HG02610 (cell line): ENCODE measurements around the gene LDHAL6A.
"Not testable (repeated sequence)": the region's sequence is repeated elsewhere in the genome, so short reads cannot be mapped to it uniquely, and the experiment has no call there.

Experiments used
- ATAC-seq: cut with Tn5 transposase; IDR thresholded peaks from one replicate; pipeline ENCODE4 v1.9.1; 2021; ENCODE audit warnings: mild to moderate bottlenecking, moderate library complexity; ENCODE audit not compliant: unreplicated experiment

Gene LDHAL6A

DNA sequence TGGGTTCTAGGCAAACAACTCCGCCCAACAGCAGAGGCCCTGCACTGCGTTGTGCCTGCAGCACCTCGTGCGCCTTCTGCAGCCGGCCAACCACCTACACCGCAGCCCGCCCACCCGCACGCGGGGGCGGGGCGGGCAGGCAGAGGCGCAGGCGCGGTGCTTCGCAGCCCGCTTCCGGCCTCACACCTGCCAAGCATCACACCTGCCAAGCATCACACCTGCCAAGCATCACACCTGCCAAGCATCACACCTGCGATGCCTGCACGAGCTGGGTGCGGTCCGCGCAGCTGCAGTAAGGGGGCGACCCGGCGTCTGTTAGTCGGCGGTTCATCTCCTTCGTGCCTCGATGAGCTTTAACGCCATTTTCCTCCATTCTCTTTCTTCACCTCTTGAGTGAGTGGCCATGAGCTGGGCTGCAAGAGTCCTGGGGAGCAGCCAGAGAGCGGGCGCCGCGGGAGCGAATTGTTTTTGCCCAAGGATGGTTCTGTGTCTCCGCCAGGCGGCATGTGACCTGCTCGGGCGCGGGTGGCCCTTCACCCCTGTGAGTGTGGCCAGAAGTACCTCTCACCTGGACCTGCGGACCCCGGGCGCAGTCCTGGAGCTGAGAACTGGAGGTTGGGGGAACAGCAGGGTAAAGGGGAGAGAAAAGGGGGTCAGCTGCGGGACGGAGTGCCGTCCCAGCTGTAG, at the start of gene LDHAL6A:
Gene LDHAL6A (plus strand): TSS at position 171 of the 687 bp plus-strand sequence. CDS start 825 bp downstream, outside the sequence.
- no peak for ATAC-seq

DNA sequence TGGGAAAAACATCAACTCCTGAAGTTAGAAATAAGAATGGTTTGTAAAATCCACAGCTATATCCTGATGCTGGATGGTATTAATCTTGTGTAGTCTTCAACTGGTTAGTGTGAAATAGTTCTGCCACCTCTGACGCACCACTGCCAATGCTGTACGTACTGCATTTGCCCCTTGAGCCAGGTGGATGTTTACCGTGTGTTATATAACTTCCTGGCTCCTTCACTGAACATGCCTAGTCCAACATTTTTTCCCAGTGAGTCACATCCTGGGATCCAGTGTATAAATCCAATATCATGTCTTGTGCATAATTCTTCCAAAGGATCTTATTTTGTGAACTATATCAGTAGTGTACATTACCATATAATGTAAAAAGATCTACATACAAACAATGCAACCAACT, 48.3 kb upstream of the LDHAL6A start:
- not testable (repeated sequence) for ATAC-seq

DNA sequence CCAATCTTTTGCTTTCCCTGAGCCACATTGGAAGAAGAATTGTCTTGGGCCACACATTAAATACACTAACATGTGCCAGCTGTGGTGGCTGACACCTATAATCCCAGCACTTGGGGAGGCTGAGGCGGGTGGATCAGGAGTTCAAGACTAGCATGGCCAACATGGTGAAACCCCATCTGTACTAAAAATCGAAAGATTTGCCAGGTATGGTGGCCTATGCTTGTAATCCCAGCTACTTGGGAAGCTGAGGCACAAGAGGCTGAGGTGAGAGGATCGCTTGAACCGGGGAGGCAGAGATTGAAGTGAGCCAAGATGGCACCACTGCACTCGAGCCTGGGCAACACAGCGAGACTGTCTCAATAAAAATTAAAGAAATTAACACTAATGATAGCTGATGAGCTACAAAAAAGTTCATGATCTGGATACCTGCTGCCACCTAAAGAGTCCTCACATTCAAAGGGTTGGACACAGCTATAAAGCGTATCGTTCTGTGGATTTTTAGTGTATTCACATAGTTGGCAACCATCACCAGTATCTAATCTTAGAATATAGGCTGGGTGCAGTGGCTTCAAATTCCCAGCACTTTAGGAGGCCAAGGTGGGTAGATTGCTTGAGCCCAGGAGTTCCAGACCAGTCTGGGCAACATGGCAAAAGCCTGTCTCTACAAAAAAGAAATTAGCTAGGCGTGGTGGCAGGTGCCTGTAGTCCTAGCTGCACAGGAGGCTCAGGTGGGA, 46.9 kb upstream of the LDHAL6A start:
- no peak for ATAC-seq

DNA sequence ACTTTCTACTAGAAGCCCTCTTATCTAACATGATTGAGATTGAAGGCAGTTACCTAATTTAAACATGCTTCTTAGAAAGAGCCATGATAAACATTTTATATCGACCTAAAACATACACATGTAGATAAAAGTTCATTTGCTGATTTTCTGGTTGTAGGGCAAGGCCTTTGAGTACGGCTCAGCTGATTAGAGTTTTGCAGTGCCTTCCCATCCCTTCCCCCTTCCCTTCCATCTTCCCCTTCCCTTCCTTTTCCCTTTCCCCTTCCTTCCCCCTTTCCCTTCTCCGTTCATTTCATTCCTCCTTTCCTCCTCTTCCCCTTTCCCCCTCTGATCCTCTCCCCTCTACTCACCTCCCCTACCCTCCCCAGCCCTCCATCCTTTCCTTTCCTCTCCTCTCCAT, 39.2 kb upstream of the LDHAL6A start:
- no peak for ATAC-seq

DNA sequence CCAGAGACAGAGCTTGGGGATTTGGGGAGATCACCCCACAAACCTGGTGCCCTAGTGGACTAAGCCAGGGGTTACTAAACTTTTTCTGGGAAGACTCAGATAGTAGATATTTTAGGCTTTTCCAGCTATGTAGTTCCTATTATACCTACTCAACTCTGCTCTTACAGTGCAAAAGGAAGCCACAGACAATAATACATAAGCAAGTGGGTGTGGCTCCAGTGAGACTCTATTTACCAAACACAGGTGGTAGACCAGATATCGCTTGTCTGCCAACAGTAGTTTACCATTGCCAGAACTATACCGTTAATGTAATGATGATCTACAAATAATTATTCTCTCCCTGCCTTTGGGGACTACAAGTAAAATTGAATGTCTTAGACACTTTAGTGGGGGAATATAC, 36.6 kb upstream of the LDHAL6A start:
- ATAC-seq: no peak

DNA sequence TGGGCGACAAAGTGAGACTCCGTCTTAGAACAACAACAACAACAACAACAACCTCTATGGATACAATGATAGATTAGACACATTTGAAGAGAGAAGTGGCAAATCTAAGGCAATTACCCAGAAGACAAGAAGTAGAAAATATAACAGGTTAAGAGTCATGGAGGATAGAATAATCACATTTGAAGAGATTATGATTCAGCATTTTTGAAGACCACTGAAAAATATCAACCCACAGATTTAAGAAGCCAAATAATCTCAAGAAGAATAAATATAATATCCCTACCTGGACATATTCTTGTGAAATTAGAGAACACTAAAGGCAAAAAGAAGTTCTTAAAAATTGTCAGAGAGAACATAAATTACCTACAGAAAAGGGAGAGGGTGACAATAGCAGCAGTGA, 35.6 kb upstream of the LDHAL6A start:
- ATAC-seq: no peak

DNA sequence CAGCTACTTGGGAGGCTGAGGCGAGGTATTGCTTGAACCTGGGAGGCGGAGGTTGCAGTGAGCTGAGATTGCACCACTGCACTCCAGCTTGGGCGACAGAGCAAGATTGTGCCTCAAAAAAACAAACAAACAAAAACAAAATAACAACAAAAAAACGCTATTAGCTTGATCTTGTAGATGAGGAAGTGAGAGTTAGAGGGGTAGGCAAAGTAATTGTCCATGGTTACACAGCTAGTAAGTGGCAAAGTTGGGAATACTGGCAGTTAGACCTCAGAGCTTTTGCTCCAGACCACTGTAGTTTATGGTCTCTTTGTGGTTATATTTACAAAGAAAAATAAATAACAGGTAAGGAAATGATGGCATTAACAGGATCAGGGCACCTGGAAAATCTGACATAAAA, 28.4 kb upstream of the LDHAL6A start:
- no peak for ATAC-seq

DNA sequence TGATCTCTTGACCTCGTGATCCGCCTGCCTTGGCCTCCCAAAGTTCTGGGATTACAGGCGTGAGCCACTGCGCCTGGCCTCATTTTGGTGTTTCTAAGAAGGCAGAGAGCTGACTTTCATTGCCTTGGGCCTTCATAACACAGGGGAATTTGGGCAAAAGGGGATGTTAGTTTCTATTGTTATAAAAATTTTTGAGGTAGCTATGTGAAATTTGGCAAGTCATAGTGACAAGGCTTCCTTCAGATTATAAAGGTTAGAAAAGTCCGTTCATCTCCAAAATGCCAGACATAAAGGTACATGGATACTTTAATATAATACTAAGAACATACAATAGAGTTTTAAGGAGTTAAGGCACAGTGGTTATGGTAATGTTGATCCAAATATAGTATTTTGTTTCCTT, 26.3 kb upstream of the LDHAL6A start:
- ATAC-seq: no peak

DNA sequence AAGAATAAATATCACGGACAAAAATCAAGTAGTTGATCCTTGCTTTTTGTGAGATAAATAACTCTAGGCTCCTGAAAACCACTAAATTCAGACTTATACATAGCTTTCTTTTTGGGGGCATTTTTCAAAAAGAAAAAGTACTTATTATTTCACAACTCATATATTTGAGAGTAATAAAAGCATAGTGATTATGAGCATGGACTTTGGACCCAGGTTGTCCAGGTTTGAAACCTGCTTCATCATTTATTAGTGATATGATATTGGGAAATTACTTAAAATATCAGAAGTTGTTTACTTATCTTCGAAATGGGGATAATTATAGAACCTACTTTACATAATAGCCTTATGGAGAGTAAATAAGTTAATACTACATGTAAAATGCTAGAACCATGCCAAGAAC, 17.0 kb upstream of the LDHAL6A start:
- ATAC-seq: no peak

DNA sequence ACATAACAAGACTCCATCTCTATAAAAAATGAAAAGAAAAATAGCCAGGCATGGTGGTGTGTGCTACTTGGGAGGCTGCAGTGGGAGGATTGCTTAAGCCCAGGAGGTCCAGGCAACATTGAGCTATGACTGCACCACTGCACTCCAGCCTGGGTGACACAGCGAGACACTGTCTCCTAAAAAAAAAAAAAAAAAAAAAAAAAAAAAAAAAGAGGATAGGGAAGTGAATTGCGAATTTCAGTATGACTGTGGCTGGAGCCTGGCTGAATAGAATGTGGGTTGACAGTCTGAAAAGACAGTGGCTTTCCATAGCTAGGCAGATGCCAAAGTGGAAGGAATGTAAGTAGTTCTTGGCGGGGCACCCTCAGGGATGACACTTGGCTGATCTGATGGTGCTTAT, 6.4 kb upstream of the LDHAL6A start:
- ATAC-seq: no peak

DNA sequence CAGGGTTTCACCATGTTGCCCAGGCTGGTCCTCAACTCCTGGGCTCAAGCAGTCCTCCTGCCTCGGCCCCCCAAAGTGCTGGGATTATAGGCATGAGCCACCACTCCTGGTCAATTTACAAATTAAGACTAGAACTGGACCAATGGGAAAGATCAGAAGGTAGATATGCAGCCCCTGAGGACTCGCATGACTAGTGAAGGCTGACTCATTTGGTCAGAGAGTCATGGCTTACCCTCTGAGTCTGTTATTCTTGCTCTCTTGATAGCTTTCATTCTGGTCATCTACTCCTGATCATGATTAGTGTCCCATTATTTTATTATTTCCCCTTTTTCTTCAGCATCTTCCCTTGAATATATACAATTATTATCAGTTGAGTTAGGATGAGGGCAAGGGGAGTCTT, 2.7 kb upstream of the LDHAL6A start:
- no peak for ATAC-seq

DNA sequence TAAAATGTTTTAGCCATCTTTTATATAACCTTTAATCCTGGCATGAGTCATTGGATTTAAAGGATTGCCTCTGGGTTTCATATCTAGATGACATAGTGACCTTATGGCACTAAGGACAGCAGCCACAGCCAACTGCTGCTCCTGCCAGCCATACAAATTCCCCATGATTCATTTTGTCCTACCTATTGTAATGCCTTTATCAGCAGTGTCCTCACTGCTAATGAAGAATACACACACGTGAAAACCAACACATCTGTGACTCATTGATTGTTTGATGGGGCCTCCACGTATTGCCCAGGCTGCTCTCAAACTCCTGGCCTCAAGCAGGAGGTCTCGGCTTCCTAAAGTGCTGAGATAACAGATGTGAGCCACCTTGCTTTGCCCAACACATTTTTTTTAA, 1.8 kb downstream of the LDHAL6A start:
- no peak for ATAC-seq

DNA sequence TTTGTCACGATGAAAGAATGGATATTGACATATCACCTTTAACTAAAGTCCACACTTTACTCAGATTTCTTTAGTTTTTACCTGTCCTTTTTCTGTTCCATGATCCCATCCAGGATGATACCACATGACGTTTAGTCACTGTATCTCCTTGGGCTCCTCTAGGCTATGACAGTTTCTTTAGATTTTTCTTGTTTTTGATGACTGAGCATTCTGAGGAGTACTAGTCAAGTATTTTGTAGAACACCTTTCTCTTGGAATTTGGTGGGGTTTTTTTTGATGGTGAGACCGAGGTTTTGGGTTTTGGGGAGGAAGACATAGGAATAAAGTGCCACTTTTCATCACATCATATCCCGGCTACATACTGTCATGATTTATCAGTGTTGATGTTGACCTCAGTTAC, 4.0 kb downstream of the LDHAL6A start:
- ATAC-seq: no peak

DNA sequence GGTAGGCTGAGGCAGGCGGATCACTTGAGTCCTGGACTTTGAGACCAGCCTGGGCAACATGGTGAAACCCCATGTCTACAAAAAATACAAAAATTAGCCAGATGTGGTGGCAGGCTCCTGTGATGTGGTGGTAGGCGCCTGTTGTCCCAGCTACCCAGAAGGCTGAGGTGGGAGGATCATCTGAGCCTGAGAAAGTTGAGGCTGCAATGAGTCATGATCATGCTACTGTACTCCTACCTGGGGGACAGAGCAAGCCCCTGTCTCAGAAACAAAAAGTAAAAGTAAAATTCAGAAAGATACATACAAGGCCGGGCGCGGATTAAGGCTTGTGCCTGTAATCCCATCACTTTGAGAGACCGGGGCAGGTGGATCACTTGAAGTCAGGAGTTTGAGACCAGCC, 6.3 kb downstream of the LDHAL6A start:
- ATAC-seq: no peak

DNA sequence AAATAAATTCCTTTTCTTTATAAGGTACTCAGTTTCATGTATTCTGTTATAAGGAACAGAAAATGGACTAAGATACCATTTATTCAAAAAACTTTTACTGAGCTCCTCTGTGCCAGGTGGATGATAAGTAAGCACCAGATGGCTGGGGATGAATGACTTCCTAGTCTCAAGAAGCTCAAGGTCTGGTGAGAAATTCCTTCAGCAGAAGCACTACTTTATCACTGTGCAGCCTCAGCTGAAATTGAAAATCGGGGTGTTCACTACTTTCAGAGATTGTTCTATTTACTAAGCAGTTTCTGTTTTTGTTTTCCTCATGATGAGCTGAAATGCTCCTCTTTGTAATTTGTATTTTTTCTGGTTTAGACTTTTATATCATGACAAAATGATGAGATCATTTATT, 7.8 kb downstream of the LDHAL6A start:
- no peak for ATAC-seq

DNA sequence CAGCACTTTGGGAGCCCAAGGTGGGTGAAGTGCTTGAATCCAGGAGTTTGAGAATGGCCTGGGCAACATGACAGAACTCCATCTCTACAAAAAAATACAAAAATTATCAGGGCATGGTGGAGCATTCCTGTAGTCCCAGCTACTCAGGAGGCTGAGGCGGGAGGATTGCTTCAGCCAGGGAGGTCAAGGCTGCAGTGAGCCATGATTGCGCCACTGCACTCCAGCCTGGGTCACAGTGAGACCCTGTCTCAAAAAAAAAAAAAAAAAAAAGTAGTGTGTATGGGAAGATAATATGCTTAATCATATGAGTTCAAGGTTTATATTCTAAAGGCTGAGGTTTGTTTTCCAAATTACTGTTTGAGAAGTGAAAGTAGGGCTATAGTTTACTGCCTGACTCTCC, 10.7 kb downstream of the LDHAL6A start:
- ATAC-seq: no peak

DNA sequence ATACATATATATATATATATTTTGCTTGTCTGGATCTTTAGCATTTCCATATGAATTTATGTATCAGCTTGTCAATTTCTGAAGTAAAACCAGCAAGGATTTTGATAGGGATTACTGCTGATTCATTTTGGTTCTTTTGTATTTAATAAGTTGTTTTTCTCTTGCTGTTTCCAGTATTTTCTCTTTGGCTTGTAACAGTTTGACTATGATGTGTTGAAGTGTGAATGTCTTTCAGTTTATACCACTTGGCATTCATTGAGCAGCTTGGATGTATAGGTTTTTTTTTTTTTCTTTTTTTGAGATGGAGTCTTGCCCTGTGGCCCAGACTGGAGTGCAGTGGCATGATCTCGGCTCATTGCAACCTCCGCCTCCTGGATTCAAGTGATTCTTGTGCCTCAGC, 12.4 kb downstream of the LDHAL6A start:
- no peak for ATAC-seq

DNA sequence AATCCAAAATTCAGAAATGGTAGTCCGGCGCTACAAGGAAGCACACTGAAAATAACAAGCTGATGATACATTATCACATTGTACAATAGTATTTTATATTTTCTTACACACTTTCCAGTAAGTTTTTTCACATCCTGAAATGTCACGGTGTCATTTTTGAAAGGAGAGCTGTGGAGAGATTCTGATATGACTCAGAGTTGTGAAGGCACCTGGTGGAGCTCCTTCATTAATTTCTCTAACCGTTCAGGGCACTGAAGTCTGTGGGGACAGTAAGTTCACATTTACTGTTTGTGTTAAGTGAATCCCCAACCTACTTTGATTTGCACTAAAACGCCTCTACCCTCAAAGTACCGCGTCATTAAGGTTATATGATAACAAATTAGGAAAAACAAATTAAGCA, 13.3 kb downstream of the LDHAL6A start:
- ATAC-seq: no peak

DNA sequence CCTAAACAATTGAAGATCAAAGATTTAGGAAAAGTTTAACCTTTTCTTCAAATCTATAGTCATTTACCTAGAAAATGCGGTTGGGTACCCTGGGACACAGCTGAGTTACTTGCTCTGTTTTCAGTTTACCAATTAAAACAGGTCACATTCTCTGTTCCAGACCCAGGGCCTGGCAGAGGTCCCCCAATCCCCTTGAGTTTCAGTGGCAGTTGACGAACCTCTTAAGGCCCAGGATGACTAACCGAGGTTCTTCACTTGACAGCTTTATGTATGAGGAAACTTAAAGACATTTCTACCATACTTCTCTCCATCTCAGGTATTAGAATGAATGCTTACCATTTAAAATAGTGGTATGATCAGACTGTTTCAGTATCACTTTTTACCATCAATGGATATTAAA, 16.3 kb downstream of the LDHAL6A start:
- ATAC-seq: no peak

DNA sequence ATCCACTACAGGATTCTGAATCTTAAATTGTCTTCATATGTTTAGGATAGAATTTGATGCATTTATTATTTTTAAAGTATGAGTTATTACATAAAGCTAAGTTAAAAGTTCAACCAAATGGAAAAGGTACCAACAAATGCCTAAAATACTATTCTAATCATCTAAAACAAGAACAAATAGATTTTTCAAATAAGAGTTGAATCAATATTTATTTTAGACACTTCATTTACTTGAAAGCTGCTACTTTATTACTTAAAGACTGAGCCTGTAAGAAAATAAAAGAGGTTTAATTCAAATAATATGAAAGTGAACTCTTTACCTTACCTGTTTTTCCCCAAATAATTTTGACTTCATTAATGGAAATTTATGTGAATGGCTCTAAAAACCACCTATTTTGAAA, 16.9 kb downstream of the LDHAL6A start:
- no peak for ATAC-seq

DNA sequence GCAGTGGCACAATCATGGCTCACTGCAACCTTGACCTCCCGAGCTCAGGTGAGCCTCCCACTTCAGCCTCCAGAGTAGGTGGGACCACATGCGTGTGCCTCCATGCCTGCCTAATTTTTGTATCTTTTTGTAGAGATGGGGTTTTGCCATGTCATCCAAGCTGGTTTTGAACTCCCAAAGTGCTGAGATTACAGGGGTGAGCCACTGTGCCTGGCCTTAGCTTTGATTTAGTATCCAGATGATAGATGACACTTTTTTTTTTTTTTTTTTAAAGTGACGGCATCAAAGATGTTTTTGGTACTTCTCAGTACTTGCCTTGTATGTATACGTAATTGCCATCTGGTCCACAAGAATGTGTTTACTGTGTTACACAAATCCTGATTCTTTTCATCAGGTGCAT, 23.4 kb downstream of the LDHAL6A start:
- ATAC-seq: no peak

DNA sequence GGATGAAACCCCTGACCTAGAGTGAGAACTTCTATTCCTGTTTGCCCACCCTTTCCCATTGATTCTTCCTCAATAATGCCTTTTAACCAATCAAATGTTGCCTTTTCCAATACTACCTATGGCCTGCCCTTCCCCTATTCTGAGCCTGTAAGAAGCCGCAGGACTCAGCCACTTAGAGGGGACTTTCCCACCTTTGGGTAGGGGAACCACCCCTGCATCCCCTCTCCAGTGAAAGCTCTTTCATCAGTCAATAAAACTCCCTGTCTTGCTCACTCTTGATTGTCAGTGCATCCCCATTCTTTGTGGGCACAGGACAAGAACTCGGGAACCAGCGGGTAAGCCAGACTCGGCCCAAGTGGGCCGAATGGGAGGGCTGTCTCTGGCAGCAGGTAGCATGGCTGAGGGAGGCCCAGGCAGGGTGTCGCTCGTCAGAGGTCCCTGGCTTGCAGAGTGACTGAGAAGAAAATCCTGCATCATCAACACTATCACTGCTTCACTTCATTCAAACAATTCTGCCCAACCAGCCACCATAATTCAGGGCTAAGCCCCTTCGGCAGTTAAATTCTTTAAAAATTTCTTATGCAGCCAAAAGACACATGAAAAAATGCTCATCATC, 30.4 kb downstream of the LDHAL6A start:
- ATAC-seq: peak; percentile 92
